Measurements from ENCODE around the gene PDZRN3.

PDZRN3 gene

DNA sequence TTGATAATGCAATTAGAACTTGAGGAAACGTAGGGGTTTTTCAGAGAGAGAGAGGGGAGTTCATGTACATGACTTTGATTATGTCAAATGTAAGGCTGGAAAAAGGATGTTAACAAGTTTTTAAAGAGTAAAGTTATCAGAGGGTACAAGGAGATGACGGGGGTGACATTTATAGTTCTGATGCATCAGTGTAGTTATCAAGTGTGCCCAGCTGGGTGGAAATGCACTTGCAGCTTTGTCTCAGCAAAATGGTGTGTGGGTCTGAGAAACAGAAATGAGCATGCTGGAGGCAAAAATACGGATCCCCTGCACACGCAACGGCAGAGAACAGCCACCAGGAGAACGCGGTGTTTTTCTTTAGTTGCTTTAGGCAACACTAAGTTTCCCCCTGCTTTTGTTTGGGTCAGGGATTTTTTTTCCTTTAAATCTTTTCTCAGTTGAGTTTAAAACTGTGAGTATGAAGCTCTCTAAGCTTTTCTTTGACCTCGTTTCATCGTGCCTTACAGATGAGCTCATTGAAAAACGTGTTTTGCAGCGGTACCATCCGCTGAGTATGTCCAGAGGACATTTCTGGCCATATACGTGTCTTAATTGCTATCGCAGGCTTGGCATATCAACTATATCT, 205.4 kb downstream of the PDZRN3 start:
- DNase-seq (ENCODE audit: low read depth in 2 of 2), result no peak

- DNase-seq (ENCODE audit: low read depth in 2 of 2), result no peak
Observed at GRCh38 chr3:73418681-73419080, 206.1 kb downstream of the PDZRN3 start.

DNA sequence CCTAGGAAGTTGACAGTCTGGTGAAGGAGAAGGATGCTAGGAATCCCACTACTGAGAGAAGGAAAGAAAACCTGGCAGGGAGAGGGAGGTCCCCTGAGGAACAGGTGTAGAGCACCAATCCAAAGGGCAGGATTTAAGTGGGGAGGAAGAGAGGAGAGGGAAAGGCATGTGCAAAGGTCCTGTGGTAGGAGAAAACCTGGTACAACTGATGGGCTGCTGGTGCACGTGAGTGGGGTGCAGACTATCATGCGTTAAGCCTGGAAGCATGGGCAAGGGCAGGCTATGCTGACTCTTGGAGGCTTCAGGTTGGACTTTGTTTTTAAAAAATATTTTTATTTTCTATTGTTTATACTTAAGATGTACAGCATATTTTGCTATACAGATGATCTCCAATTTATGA, 209.6 kb downstream of the PDZRN3 start:
- no peak for DNase-seq (ENCODE audit: low read depth in 2 of 2)

DNA sequence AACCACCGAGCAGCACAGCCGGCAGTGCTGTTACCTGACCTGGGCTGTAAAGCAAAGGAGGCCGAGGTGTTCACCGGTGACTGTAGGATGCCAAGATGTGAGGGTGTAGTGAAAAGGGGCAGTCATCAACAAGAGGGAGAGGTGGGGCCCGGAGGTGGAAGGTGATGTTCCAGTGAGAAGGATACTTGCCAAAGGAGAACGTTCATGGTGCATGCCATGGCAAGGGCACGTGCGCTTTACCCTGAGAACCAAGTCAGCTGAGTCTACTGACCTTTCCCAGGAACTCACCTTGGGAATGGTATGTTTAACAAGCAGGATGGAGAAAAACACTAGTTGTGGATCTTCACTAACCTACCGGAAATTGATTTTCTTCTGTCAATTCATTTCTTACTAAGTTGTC, 211.1 kb downstream of the PDZRN3 start:
- DNase-seq (ENCODE audit: low read depth in 2 of 2), result no peak

- no peak for DNase-seq (ENCODE audit: low read depth in 2 of 2)
Observed at GRCh38 chr3:73411993-73412392, 212.7 kb downstream of the PDZRN3 start.

- no peak for DNase-seq (ENCODE audit: low read depth in 2 of 2)
Observed at GRCh38 chr3:73411545-73411944, 213.2 kb downstream of the PDZRN3 start.

GRCh38 chr3:73409138-73409763, 215.5 kb downstream of the PDZRN3 start:
- no peak for DNase-seq (ENCODE audit: low read depth in 2 of 2)

- DNase-seq (ENCODE audit: low read depth in 2 of 2), result no peak
Observed at GRCh38 chr3:73408634-73409033, 216.1 kb downstream of the PDZRN3 start.

- DNase-seq (ENCODE audit: low read depth in 2 of 2), result no peak
Observed at GRCh38 chr3:73407577-73407976, 217.2 kb downstream of the PDZRN3 start.

GRCh38 chr3:73405853-73406252, 218.9 kb downstream of the PDZRN3 start:
- no peak for DNase-seq (ENCODE audit: low read depth in 2 of 2)

- DNase-seq (ENCODE audit: low read depth in 2 of 2), result no peak
Observed at GRCh38 chr3:73405000-73405399, 219.7 kb downstream of the PDZRN3 start.

DNA sequence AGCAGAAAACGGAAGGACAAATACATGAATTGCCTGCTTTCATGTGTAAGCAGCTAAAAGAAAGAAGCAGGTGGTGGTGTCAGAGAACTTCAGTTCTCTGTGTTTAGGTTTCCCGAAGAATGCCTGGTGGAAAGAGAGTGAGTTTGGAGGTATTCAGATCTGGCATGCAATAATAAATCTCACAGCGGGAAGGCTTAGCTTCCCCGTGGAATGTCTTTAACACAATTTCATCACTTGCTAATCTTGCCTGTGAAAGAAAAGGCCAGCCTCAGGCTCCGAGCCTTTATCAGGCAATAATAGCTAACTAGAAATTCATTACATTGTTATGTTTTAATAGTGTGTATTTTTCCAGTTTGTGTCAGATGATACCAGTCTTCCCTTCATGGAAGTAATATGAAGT, 220.3 kb downstream of the PDZRN3 start:
- DNase-seq (ENCODE audit: low read depth in 2 of 2), result no peak

- no peak for DNase-seq (ENCODE audit: low read depth in 2 of 2)
Observed at GRCh38 chr3:73403444-73403843, 221.3 kb downstream of the PDZRN3 start.

DNA sequence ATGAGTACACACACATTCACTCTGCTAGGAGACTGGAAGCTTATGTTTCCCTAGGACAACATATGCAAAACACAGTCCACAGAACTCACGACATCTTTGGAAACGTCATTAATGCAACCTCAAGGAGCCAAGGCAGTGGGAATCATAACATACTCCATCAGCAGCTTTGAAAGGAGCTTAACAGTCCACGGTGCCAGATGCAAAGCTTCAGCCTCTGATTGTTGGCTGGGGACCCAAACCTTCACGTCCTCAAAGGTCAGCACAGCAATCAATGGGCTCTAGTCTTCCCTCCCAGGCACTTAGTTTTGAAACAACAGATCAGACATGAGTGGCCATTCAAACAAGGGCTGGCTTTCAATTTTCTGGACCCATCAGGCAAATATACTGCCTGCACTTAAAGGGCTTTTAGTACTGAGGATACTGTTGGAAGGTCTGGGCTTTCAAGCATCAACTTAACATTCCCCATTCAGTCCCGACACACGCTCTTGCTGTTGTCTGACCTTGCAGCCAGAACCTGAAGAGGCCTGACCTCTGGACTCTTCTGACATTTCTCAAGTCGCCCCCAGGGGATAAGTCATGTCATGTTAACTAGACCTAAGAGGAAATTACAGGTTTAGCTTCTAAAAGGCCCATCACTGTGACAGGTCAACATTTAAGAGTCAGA, 223.0 kb downstream of the PDZRN3 start:
- DNase-seq (ENCODE audit: low read depth in 2 of 2), result no peak

DNA sequence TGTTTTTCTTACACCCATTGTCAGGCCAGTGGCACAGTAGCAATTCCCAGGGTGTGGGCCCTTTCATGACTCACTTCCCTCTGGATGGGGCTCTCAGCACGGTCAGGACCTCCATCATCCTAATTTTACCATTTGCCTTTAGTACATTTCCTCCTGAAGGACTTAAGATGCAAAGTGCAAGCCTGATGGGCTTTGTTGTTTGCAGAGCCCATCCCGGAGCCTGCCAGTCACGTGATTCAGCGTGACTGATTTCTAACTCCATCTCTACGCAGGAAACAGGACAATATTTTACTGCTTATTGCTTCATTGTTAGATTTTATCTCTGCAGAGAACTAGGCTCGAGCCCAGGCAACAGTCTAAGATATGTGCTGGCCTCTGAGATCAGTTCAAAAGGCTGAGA, 223.7 kb downstream of the PDZRN3 start:
- no peak for DNase-seq (ENCODE audit: low read depth in 2 of 2)

- no peak for DNase-seq (ENCODE audit: low read depth in 2 of 2)
Observed at GRCh38 chr3:73399666-73400253, 225.0 kb downstream of the PDZRN3 start.

DNA sequence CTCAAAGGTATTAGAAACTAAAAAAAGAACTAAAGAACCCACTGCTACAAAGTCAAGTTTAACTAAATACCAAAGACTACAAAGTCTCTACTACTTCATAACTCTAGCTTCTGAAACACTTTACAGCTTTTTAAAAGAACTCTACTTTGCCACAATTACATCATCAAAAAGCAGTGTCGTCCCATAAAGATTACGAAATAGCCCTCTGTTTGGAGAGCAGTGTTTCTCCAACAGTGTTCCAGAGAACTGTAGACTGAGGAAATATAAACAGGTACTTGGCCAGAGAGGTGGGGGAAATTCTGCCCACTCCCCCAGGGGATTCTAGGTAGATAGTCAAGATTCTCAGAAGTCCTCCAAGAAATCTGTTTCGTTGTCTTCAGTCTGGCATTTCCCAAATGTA, 225.6 kb downstream of the PDZRN3 start:
- no peak for DNase-seq (ENCODE audit: low read depth in 2 of 2)

DNA sequence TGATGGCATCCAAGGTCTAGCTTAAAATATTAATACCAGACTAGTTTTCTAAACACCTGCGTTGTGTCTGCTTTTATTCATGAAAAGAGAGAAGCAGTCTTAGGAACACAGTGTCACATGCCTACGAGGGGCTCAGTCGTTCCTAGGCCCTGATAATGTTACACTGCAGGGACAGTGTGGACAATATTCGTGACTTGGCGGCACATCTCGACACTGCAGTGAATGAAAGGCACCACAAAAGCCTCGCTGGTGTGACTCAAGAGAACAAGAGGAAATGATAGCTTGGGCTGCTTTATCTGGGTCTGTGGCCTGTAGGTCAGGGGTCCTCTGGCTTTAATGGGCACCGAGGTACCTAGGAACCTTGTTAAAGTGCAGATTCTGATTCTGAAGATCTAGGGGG, 226.7 kb downstream of the PDZRN3 start:
- DNase-seq (ENCODE audit: low read depth in 2 of 2), result no peak

GRCh38 chr3:73394240-73394639, 230.5 kb downstream of the PDZRN3 start:
- DNase-seq (ENCODE audit: low read depth in 2 of 2), result no peak

- DNase-seq (ENCODE audit: low read depth in 2 of 2), result no peak
Observed at GRCh38 chr3:73393005-73393404, 231.7 kb downstream of the PDZRN3 start.

GRCh38 chr3:73391984-73392383, 232.8 kb downstream of the PDZRN3 start:
- no peak for DNase-seq (ENCODE audit: low read depth in 2 of 2)

GRCh38 chr3:73389928-73390327, 234.8 kb downstream of the PDZRN3 start:
- DNase-seq (ENCODE audit: low read depth in 2 of 2), result no peak

All from stimulated activated CD4-positive, alpha-beta T cell treated with anti-CD3 and anti-CD28 coated beads, Interleukin-1b, Interleukin-23, amount 100 ng/mL, for 4 hours (primary cell).